Esophagus muscularis mucosa (tissue), 4 donors: Measurements from ENCODE around the gene GSTA2.
"Not testable (repeated sequence)": the region's sequence is repeated elsewhere in the genome, so short reads cannot be mapped to it uniquely, and the experiment has no call there.

Experiments used
- CTCF ChIP-seq, 3 experiments: fragments of 200-600 bp in 2 of 3; fragments of 450-650 bp in 1 of 3; sonication (generic) in 2 of 3; IDR thresholded peaks; one replicate each; pipeline ENCODE4 v1.5.1; 2017 to 2019; ENCODE audit warnings: antibody characterized with exemption in 3 of 3, mild to moderate bottlenecking in 2 of 3, moderate library complexity in 1 of 3
- EP300 ChIP-seq: sonication (generic); formaldehyde crosslinking; IDR thresholded peaks from one replicate; pipeline ENCODE4 v1.6.1; 2017; ENCODE audit warnings: antibody characterized with exemption
- POLR2A ChIP-seq: fragments of 450-650 bp; IDR thresholded peaks from one replicate; pipeline ENCODE4 v1.6.1; 2017; ENCODE audit warnings: antibody characterized with exemption, moderate library complexity, mild to moderate bottlenecking, low read depth
- POLR2AphosphoS5 ChIP-seq, 2 donors: sonication (generic); formaldehyde crosslinking; IDR thresholded peaks; one replicate each; pipeline ENCODE4 v1.6.1; 2017; ENCODE audit warnings: antibody characterized with exemption in 2 of 2

DNA sequence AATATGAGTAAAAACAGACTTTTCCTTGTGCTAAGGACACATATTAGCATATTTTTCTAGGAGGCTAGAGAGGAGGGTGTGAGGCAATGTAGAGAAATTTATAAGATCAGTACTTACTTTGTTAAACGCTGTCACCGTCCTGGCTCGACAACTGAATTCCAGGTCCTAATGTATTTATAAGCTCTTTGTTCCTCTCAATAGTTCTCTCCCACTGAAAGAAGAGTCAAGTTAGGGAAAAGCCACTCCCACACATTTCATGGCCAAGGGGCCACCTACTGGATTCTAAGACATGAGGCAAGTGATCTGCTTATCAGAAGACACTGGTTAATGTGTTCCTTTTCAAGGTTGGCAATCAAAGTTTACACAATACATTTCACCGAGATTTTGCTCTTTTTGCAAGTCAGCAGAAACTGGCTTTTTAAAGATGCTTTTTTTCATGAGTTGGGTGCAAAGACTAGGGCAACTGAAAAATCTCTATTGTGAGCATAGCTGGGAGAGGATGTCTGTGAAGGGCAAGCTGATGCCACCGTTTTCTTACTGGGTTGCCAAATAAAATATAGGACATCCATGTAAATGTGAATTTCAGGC is 40.5 kb upstream of the GSTA2 start, which contains the start of gene GSTA1:
- not testable (repeated sequence) for TF ChIP-seq CTCF (IDR thresholded peaks at IDR 0.05); POLR2AphosphoS5 (IDR thresholded peaks at IDR 0.05); POLR2A; EP300
